MM.1S (cell line): Measurements from ENCODE around the gene FAR2.

ENCODE experiments used
- DNase-seq: peaks from one replicate; pipeline ENCODE4 v3.0.0-alpha.2; 2015
- H2AFZ ChIP-seq: fragments of 300-600 bp; sonication (generic); 2 replicates; pipeline ENCODE4 v1.6.0; 2016; ENCODE audit warnings: antibody characterized with exemption, low read length
- H3F3A ChIP-seq: fragments of 300-600 bp; sonication (generic); 2 replicates; pipeline ENCODE4 v1.6.1; 2016; ENCODE audit warnings: mild to moderate bottlenecking, antibody characterized with exemption, low read length, moderate library complexity, mixed read lengths; ENCODE audit not compliant: insufficient read depth
- H3K27ac ChIP-seq: fragments of 300-600 bp; sonication (generic); 2 replicates; pipeline ENCODE4 v1.5.1; 2016; ENCODE audit warnings: mild to moderate bottlenecking, low read length
- H3K27me3 ChIP-seq: fragments of 300-600 bp; sonication (generic); replicated peaks from 2 replicates; pipeline ENCODE4 v1.6.0; 2016; ENCODE audit warnings: low read length; ENCODE audit not compliant: insufficient read depth
- H3K36me3 ChIP-seq: fragments of 300-600 bp; sonication (generic); replicated peaks from 2 replicates; pipeline ENCODE4 v1.6.1; 2016; ENCODE audit warnings: mild to moderate bottlenecking, low read length, mixed read lengths; ENCODE audit not compliant: insufficient read depth
- H3K4me1 ChIP-seq: fragments of 300-600 bp; sonication (generic); 2 replicates; pipeline ENCODE4 v1.6.1; 2016; ENCODE audit warnings: low read length, mixed read lengths
- H3K4me2 ChIP-seq: fragments of 300-600 bp; sonication (generic); 2 replicates; pipeline ENCODE4 v1.6.0; 2016; ENCODE audit warnings: low read depth, low read length
- H3K4me3 ChIP-seq: fragments of 300-600 bp; sonication (generic); 2 replicates; pipeline ENCODE4 v1.5.1; 2016; ENCODE audit warnings: low read length, mixed read lengths
- H3K79me2 ChIP-seq: fragments of 300-600 bp; sonication (generic); 2 replicates; pipeline ENCODE4 v1.6.1; 2016; ENCODE audit warnings: mixed run types, low read length, mixed read lengths
- H3K9ac ChIP-seq: fragments of 300-600 bp; sonication (generic); 2 replicates; pipeline ENCODE4 v1.6.1; 2016; ENCODE audit warnings: low read length, mixed read lengths
- H3K9me2 ChIP-seq: fragments of 300-600 bp; sonication (generic); replicated peaks from 2 replicates; pipeline ENCODE4 v1.6.1; 2016; ENCODE audit warnings: mild to moderate bottlenecking, low read length, mixed read lengths; ENCODE audit not compliant: insufficient read depth
- H3K9me3 ChIP-seq: fragments of 300-600 bp; sonication (generic); replicated peaks from 2 replicates; pipeline ENCODE4 v1.6.1; 2016; ENCODE audit warnings: mild to moderate bottlenecking, low read length, mixed read lengths; ENCODE audit not compliant: insufficient read depth
- H4K20me1 ChIP-seq: fragments of 300-600 bp; sonication (generic); 2 replicates; pipeline ENCODE4 v1.6.1; 2016; ENCODE audit warnings: mild to moderate bottlenecking, low read length, moderate library complexity, mixed read lengths; ENCODE audit not compliant: insufficient read depth
- CTCF ChIP-seq: fragments of 300-600 bp; sonication (generic); IDR thresholded peaks from 2 replicates; pipeline ENCODE4 v1.5.1; 2016; ENCODE audit warnings: antibody characterized with exemption, low read length, mixed read lengths
- EZH2 ChIP-seq: fragments of 300-600 bp; sonication (generic); optimal IDR thresholded peaks from 2 replicates; pipeline ENCODE3; 2017; ENCODE audit warnings: low read depth, mild to moderate bottlenecking, antibody characterized with exemption, low read length, mixed read lengths
- EZH2phosphoT487 ChIP-seq: fragments of 300-600 bp; sonication (generic); IDR thresholded peaks from 2 replicates; pipeline ENCODE4 v1.6.1; 2018; ENCODE audit warnings: antibody characterized with exemption, low read length

The FAR2 gene

GRCh38 chr12:29191267-29191850, 42.3 kb downstream of the FAR2 start:
- Histone ChIP-seq H3K4me2 (no peak overlapping the region), H3K9ac (no peak overlapping the region), H3K9me2 (no peaks in the 10 kb centered on the region), H3K27me3 (no peaks in the 10 kb centered on the region), H3F3A (no peaks in the 10 kb centered on the region), H3K9me3 (no peaks in the 10 kb centered on the region), H3K27ac (no peak overlapping the region), H3K4me1 (no peaks in the 10 kb centered on the region), H3K4me3 (no peak overlapping the region), H3K79me2 (no peaks in the 10 kb centered on the region), H2AFZ (no peak overlapping the region), H3K36me3 (no peaks in the 10 kb centered on the region), H4K20me1 (no peaks in the 10 kb centered on the region)
- no peak for TF ChIP-seq EZH2phosphoT487
- no peak for TF ChIP-seq CTCF
- TF ChIP-seq EZH2: no peak
- no peak for DNase-seq

GRCh38 chr12:29198901-29199300, 49.8 kb downstream of the FAR2 start:
- no peaks in the 10 kb centered on the region for H3K4me1 ChIP-seq
- H3K27me3 ChIP-seq: no peaks in the 10 kb centered on the region
- H3K4me3 ChIP-seq: no peak overlapping the region
- H3K4me2 ChIP-seq: no peak overlapping the region
- H3K79me2 ChIP-seq: no peaks in the 10 kb centered on the region
- no peak overlapping the region for H2AFZ ChIP-seq
- no peak for TF ChIP-seq EZH2phosphoT487
- TF ChIP-seq CTCF: no peak
- DNase-seq: no peak
- no peaks in the 10 kb centered on the region for H3K9me2 ChIP-seq
- H3K27ac ChIP-seq: no peak overlapping the region
- no peaks in the 10 kb centered on the region for H3F3A ChIP-seq
- no peaks in the 10 kb centered on the region for H3K36me3 ChIP-seq
- no peaks in the 10 kb centered on the region for H3K9me3 ChIP-seq
- H4K20me1 ChIP-seq: no peaks in the 10 kb centered on the region
- H3K9ac ChIP-seq: no peak overlapping the region

- Histone ChIP-seq H3K27ac (no peak overlapping the region), H4K20me1 (no peaks in the 10 kb centered on the region), H3K79me2 (no peaks in the 10 kb centered on the region), H3K4me3 (no peak overlapping the region), H2AFZ (no peak overlapping the region), H3K9me3 (no peaks in the 10 kb centered on the region), H3K4me2 (no peak overlapping the region), H3F3A (no peaks in the 10 kb centered on the region), H3K36me3 (no peaks in the 10 kb centered on the region), H3K9ac (no peak overlapping the region), H3K4me1 (no peaks in the 10 kb centered on the region), H3K27me3 (no peaks in the 10 kb centered on the region), H3K9me2 (no peaks in the 10 kb centered on the region)
- no peak for TF ChIP-seq EZH2
- no peak for DNase-seq
These were observed 51.5 kb downstream of the FAR2 start for GRCh38 chr12:29200586-29200985.

GRCh38 chr12:29201296-29201695, 52.2 kb downstream of the FAR2 start:
- H3K36me3 ChIP-seq: no peaks in the 10 kb centered on the region
- no peak overlapping the region for H3K4me2 ChIP-seq
- no peak overlapping the region for H3K4me3 ChIP-seq
- H3K27ac ChIP-seq: no peak overlapping the region
- no peaks in the 10 kb centered on the region for H3K27me3 ChIP-seq
- no peaks in the 10 kb centered on the region for H3K79me2 ChIP-seq
- DNase-seq: no peak
- TF ChIP-seq CTCF: no peak
- no peak for TF ChIP-seq EZH2
- TF ChIP-seq EZH2phosphoT487: no peak
- no peaks in the 10 kb centered on the region for H3K4me1 ChIP-seq
- no peak overlapping the region for H2AFZ ChIP-seq
- H4K20me1 ChIP-seq: no peaks in the 10 kb centered on the region
- no peaks in the 10 kb centered on the region for H3F3A ChIP-seq
- H3K9ac ChIP-seq: no peak overlapping the region
- no peaks in the 10 kb centered on the region for H3K9me3 ChIP-seq
- H3K9me2 ChIP-seq: no peaks in the 10 kb centered on the region
